ENCODE results near the gene ZRANB2.

Gene ZRANB2, protein sequence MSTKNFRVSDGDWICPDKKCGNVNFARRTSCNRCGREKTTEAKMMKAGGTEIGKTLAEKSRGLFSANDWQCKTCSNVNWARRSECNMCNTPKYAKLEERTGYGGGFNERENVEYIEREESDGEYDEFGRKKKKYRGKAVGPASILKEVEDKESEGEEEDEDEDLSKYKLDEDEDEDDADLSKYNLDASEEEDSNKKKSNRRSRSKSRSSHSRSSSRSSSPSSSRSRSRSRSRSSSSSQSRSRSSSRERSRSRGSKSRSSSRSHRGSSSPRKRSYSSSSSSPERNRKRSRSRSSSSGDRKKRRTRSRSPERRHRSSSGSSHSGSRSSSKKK

DNA sequence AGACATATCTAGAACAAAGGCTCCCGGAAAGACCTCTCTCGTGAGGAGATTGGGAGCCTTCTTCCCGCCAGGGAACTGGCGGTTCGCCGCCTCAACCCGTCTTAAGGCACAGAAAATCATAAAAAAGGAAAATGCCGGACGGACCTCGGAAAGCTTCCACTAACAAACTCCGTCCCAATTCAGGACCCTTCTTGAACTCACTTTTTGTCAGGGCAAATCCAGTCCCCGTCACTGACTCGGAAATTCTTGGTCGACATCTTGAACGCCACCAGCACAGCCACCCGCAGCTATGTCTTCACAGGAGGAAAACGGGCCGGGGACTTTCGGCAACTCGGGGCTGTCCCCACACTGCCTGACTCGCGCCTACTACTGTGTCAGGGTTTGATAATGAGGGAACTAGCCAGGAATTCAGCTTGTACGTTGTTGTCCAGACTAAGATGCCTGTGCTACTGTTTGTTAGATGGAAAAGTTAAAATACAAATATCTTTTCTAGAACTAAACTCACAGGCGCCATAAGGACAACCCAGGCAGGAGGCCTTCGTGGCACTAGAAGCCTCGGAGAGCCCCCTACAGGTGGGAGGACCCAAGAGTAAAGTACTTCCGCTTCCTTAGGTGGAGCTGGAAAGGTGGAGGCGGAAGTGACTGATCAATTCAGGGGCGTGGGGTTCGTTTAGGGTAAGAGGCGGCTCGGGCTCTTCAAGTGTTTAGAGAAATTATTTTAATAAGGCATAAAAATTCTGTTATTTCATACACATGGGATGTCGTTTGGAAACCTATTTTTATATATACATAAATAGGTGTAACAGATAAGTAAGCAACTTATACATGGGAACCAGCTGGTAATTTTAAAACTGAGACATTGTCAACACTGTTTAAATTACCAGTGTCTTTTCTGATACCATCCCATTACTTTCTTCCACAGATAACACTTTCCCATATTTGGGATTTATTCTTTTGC lies at the start of gene ZRANB2:
Gene ZRANB2 (minus strand): TSS at position 297 of the 958 bp plus-strand sequence. CDS start 40 bp downstream, at position 257.
- DNase-seq (ENCODE audit: low read depth in 3 of 3, low spot score in 1 of 3), result peak; percentile 74 to 77 (median 77)

DNA sequence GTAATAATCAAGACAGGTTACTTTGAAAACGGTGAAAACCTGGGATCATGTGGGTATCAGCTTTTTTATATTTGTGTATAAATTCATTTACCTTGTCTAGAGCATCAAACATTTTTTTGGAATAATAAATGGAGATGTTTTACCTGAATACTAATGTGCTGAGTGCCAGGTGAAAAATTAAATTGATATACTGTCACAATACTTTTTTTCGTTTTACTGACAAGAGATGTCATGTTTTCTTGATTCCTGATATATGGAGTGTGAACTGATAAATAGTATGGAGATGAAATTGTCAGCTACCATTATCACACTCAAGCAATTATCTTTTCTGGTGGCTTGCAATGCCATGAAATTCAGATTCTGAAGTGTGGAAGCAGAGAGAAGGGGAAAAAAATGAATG lies 47.2 kb upstream of the ZRANB2 start:
- DNase-seq (ENCODE audit: low read depth in 3 of 3, low spot score in 1 of 3), result no peak

DNA sequence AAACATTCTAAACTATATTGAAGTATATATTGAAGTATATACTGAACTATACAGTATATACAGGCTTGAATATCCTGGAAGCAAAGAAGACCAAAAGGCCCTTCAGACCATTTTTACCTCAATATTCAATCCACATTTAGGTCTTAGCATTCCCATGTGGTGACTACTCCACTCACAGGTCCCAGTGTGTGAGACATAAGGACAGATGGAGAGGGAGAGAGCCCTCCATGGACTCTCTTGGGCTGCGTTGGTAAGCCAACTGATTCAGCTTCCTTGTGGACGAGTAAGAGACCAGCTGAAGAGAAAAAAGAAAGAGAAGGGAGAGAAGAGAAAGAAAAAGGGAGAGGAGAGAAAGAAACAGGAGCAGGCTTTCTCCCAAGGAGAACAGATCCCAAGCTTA lies 37.3 kb upstream of the ZRANB2 start:
- no peak for DNase-seq (ENCODE audit: low read depth in 3 of 3, low spot score in 1 of 3)

DNA sequence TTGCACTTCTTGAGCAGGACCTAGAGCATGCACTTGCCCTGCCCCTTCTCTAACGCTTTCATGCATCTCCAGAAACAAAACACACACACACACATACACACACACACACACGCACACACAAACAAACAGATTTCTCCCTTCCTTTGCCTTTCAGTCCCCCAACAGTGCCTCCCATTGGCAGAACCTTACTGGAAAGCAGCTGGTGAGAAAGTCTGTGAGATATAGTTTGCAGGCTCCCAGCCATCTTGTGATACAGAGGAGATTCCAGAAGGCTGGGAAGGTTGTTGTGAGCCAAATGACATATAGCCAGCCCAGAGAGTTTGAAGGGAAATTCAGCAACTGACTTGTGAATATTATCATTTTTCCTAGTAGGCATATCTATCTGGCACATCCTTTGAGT lies 35.9 kb upstream of the ZRANB2 start:
- DNase-seq (ENCODE audit: low read depth in 3 of 3, low spot score in 1 of 3), result no peak

DNA sequence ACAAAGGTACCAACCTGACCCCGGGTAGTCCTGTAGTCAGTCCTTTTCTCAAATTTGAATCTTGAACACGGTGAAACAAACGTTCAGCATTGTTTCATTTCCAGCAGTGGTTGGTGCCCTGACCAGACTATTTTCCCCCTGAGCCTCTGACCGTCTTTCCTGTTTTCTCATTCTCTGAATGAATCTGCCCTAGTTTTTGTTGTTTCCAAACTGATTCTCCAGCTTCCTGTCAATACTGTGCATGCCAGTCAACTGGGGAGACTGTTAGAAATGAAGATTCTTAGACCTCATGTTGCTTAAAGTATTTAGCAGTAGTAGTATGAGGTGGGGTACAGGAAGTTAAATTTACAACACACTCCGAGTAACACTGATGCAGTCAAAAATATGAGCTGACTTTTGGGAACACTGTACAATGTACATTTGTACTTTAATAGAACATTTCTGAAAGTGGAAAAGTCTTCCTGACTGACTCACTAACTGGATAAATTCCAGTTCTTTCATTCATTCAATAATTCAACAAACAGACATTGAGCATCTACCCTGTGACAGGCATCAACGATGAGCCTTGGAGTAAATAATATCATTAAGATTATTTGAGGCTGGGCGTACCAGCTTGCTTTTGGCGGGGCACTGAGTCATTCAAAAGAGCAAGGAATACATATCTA lies 26.0 kb upstream of the ZRANB2 start:
- no peak for DNase-seq (ENCODE audit: low read depth in 3 of 3, low spot score in 1 of 3)

DNA sequence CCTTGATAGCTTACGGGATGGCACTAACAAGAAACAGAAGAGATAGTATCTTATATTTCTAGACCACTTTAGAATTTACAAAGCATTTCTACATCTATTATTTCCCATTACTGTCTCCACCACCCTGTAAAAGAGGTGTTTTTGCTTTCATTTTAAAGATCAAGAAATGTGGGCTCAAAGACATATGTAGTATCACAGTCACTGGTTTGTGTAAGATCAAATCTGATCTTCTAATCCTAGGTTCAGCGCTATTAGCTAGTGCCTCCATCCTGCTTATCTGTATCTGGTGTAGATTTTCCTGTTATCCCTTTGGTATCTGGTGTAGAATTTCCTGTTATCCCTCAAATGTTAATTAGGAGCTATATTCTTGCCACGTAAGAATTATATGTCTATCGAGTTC lies 23.6 kb upstream of the ZRANB2 start:
- no peak for DNase-seq (ENCODE audit: low read depth in 3 of 3, low spot score in 1 of 3)

DNA sequence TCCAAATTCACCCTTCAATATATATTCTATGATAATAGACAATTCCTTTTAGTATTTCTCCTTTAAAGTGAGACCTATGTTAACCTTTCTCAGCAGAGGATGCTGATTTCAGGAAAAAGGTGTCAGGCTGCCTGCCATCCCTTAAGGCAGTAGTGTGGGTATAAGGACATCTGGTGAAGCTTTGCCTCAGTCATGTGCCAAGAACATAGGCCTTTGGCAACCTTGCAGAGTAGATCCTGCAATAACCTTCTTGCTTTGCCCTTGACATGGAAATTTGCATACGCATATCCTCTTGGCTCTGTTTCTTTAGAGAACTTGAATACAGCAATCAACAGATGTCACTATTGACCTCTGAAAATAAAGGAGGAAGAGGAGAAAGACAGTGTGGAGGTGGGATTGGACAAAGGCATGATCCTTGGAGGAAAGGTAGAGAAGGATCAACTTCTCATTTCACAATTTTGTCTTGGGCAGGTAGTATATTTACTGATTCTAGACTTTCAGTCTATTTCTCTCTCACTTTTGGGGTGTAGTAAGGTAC lies 21.1 kb upstream of the ZRANB2 start:
- no peak for DNase-seq (ENCODE audit: low read depth in 3 of 3, low spot score in 1 of 3)

DNA sequence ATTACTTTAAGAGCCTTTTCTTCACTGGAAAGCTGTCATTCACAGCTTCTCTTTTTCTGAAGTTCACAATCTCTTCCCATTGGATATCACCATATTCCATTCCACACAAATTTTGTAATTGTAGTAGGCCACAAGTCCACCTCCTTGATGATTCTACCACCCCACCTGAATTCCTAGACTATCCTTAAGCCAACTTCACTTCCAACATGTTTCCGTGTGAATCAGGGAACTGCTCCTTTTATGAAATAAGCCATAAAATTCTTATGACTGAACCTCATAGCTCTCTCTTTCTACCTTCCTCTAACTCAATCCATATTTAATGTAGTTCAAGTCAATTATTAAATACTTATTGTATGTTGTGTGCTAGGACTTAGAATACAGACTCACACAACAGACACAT lies 16.6 kb upstream of the ZRANB2 start:
- no peak for DNase-seq (ENCODE audit: low read depth in 3 of 3, low spot score in 1 of 3)

DNA sequence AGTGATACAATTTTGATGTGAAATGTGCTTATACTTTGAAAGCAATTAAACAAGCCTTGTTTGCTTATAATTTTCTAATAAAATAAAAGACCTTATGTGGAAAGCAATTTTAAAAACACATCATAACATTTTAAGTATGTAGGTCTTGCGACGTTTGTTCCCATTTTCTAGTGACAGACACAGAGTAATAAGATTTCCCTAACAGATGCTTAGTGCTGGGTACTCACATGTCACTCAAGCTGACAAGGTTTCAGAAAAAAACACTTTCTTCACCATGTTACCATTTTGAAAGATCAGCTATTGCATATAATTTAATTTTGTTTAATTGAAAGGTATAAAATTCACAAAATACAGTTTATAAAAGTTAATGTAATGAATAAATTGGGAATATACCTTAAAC lies 14.1 kb upstream of the ZRANB2 start:
- DNase-seq (ENCODE audit: low read depth in 3 of 3, low spot score in 1 of 3), result no peak

DNA sequence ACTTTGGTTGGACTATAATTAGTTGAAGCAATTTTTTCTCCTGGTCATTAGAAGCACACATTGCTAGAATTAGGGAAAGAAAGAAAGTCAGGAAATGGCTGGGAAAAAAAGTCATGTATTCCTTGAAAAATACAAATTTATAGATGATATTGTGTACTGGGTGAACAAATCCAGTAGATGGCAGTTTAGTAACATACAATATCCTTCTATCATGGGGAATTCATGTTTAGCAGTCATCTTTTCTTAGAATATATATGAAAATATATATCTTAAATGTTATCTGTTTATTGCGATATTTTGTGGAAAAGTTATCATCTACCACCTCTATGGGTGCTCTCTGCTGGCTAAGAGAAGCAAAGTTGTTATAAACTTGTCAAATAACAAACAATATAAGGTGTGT lies 13.1 kb upstream of the ZRANB2 start:
- no peak for DNase-seq (ENCODE audit: low read depth in 3 of 3, low spot score in 1 of 3)

DNA sequence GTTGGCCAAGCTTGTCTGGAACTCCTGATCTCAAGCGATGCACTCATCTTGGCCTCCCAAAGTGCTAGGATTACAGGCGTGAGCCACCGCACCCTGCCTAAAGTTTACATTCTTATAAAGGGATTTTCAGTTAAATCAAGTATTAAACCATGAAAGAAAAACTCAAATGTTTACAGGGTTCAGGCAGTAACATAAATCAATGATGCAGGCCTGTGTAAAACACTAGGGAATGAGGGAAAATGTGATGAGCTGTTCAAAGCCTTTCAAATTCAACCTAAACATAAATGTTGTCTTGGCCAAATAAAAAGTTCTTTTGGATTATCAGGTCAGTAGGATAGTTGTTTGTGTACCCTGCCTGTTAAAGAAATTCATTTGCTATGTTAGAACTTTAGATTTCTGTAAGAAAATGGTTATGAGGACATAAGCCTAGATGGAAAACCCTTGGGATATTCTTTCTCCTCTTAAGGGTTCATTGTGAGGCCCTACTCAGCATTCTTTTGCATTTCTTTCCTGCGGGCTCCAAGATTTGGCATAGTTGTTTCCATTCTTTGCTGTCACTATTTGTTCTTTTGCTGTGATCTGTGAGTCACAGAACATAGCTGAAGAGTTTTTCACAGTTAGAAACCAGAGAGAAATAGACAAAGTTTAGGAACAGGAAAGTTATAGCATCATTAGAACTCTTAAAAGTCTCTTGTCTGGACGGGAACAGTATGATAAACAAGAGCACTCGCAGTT lies 8.9 kb upstream of the ZRANB2 start:
- DNase-seq (ENCODE audit: low read depth in 3 of 3, low spot score in 1 of 3), result no peak

DNA sequence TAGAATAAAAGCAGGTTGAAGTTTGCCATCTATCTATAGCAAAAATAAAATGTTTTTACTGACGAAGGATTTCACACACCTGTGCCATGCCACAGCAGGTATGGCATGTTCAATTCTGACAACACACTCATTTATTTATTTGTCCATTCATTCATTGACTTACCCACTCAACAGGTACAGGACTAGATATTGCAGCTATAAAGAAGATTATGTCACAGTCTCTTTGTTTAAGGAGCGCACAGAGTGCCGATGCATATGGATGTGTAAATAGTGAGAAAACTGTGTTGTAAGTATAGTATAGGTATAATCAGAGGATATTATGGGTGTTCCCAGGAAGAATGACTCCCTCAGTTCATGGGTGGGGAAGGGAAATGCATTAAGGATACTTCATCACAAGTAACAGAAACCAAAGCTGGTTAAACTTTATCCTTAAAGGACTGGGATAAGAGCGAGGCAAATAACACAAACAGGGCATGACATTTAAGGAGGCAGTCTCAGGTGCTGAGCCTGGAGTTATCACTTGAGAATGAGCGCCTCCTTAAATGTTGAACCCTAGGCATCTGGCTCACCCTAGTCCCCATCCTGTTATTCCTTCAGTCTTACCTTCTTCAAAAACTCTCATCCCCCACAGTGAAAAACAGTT lies 7.9 kb upstream of the ZRANB2 start:
- no peak for DNase-seq (ENCODE audit: low read depth in 3 of 3, low spot score in 1 of 3)

DNA sequence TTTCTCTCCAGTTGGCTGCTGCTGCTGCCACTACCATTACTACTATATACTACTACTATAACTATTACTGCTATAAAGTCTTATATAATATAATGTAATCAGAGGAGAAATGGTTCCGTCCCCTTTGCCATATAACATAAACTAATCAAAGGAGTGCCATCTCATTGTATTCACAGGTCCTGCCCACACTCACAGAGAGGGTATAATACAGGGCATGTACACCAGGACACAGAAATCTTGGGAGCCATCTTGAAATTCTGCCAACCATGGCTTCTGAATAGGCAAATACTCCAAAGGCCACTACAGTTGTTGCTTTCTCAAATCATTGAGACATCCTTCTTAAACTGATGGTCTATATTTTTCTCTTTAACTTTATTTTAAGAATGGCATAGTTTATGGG lies 6.9 kb upstream of the ZRANB2 start:
- DNase-seq (ENCODE audit: low read depth in 3 of 3, low spot score in 1 of 3), result no peak

DNA sequence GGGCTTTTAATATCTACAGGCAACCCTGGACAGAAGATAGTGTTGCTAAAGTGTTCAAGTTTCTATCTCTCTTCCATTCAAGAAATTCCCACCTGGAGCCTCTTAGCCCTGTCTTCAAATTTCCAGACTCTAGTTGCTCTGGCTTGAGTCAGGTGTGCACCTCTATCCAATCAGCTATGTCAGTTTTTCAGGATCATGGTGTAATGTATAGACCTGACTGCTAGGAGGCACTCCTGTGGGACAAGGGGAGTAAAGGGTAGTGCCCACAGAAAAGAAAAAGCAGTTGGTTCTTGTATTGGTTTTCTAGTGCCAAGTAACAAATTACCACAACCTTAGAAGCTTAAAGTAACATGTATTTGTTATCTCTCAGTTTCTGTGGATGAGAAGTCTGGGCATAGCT lies 6.2 kb upstream of the ZRANB2 start:
- DNase-seq (ENCODE audit: low read depth in 3 of 3, low spot score in 1 of 3), result no peak

DNA sequence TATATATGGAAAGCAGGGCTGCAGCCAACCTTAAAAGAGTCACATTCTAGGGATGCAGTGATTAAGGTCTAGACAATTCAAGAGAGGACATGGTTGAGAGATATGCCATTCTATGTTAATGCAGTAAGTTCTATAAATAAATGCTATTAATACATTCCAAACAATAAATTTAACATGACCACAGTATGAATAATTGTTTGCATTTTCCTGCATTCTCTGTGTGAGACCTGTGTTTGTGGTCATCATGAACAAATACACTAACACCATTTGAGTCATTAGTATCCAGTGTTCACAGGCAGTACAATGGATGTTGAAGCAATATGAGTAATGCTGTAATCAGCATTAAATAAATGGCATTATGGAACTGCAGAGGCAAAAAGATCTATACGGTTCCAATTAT lies 5.5 kb upstream of the ZRANB2 start:
- no peak for DNase-seq (ENCODE audit: low read depth in 3 of 3, low spot score in 1 of 3)

DNA sequence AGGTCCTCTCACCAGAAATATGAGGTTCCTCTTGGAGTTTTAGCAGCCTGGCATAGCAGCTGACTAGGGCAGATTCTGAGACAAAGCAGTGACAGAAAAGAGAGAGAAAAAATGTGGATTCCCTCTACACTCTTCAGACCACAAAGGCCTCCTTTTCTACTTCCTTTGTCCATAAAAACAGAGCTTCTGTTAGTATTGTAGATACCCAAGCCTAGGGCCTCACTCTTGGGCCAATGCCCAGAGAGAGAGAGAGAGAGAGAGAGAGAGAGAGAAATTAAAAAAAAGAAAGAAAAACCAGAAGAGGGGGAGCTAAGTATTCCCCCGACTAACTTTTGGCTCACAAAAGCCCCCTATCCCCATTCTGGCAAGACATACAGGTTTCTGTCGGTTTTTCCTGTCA lies 2.4 kb upstream of the ZRANB2 start:
- DNase-seq (ENCODE audit: low read depth in 3 of 3, low spot score in 1 of 3), result no peak

DNA sequence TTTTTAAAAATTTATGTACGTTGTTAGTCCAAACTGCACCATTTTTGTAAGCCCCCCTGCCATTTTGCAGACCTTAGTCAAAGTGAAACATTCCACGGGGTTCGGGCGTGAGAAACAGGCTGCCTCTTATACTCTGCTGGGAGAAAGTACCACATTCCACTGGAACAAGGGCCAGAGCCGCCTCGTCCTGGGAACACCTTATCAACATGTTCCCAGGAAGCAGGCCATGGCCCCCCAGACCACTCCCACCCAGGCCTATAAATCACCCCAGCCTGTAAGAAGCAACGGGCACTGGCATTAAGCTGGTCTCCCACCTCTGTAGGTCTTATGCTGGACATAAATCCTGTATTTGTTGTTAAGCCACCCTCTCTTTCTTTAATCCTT lies 854 bp upstream of the ZRANB2 start:
- no peak for DNase-seq (ENCODE audit: low read depth in 3 of 3, low spot score in 1 of 3)

DNA sequence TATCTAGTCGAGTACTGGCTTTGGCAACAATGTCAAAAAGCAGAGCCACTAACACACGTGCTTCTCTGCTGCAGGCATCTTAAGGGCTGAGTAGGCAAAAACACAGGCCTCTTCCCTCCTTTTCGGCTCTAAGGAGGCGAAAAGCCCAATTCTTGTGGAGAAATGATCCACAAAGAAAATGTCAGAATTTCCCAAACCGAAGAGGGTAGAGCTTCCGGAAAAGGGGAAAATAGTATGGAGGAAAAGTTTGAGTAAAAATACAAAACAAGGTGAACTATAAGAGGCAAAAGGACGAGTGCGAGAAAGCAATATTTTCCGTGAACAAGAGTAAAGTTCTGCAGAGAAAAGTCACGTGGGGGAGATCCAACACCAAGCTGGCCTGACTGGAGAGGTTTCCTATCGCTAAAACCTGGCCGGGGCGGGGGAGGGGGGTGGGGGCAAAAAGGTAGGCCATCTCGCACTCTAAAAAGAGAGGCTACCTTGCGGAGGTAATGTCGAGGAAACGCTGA lies 551 bp downstream of the ZRANB2 start:
- DNase-seq (ENCODE audit: low read depth in 3 of 3, low spot score in 1 of 3), result no peak

DNA sequence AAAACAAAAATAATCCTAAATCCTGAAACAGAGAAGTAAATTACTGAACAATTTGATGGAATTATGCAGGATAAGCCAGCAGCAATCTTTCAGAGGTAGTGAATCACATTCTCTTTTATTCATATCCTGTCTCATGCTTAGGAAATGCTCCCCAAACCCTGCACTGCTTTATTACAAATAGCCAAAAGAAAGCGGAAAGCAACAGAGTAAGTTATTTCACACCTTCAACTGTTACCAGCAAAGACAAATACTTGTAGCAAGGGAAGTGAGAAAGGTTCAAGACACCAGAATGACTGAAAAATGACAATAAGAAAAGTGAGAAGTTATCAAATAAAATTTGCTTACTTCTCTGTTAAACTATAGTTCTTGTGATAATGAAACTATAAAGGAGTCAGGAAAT lies 6.2 kb downstream of the ZRANB2 start:
- no peak for DNase-seq (ENCODE audit: low read depth in 3 of 3, low spot score in 1 of 3)

DNA sequence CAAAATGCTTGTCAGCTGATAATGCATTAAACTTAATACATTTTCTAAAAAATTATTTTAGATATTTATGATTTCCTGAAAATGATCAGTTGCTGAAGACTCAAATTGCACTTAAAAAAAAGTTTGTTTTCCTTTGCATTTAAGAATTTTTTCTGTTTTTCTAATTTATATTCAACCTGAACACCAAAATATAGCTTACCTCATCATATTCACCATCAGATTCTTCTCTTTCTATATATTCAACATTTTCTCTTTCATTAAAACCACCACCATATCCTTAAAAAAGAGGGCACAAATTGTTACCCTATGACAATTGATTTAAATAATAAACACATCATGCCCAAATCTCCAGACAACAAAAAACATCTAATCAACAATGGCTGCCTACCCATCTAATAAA lies 8.6 kb downstream of the ZRANB2 start:
- no peak for DNase-seq (ENCODE audit: low read depth in 3 of 3, low spot score in 1 of 3)
